Measurements from ENCODE around the gene GPC2.

Gene GPC2

DNA sequence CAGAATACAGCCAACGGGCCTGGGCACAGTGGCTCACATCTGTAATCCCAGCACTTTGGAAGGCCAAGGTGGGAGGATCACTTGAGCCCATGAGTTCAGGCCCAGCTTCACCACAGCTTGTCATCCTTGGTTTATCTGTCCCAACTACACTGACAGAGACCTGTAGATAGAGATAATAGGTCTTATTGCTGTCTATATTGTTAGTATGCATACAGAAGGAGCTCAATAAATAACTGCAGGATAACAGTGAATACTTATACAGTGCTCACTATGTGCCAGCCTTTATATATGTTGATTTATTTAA, 56.5 kb downstream of the GPC2 start:
- no peak for DNase-seq (ENCODE audit: low spot score)

- peak; percentile 67 for DNase-seq (ENCODE audit: low spot score)
Measured at GRCh38 chr7:100119970-100120732, 57.0 kb downstream of the GPC2 start.
